ENCODE results near the gene SNAPC5.

The SNAPC5 gene

GRCh38 chr15:66452420-66452819 lies 45.1 kb downstream of the SNAPC5 start:
- TF ChIP-seq CTCF (IDR thresholded peaks at IDR 0.05; ENCODE audit: low read depth, low read length), result no peak
- no peak for DNase-seq (ENCODE audit: extremely low read depth, low read depth)
